ENCODE results near the gene CRMP1.

CRMP1 gene

GRCh38 chr4:5921101-5921980 lies 28.5 kb upstream of the CRMP1 start:
- no peak for DNase-seq (ENCODE audit: low read depth in 2 of 3, low spot score in 2 of 3)

- DNase-seq (ENCODE audit: low read depth in 2 of 3, low spot score in 2 of 3): no peak
Observed at GRCh38 chr4:5919571-5919970, 26.7 kb upstream of the CRMP1 start.

- DNase-seq (ENCODE audit: low read depth in 2 of 3, low spot score in 2 of 3): no peak
Observed at GRCh38 chr4:5919044-5919443, 26.2 kb upstream of the CRMP1 start.

- DNase-seq (ENCODE audit: low read depth in 2 of 3, low spot score in 2 of 3): no peak
Observed at GRCh38 chr4:5918331-5918985, 25.6 kb upstream of the CRMP1 start.

- no peak for DNase-seq (ENCODE audit: low read depth in 2 of 3, low spot score in 2 of 3)
Observed at GRCh38 chr4:5917672-5918071, 24.8 kb upstream of the CRMP1 start.

GRCh38 chr4:5916229-5916628 lies 23.3 kb upstream of the CRMP1 start:
- no peak for DNase-seq (ENCODE audit: low read depth in 2 of 3, low spot score in 2 of 3)

GRCh38 chr4:5913454-5913853 lies 20.6 kb upstream of the CRMP1 start:
- DNase-seq (ENCODE audit: low read depth in 2 of 3, low spot score in 2 of 3): no peak

GRCh38 chr4:5912614-5913019 lies 19.7 kb upstream of the CRMP1 start:
- DNase-seq (ENCODE audit: low read depth in 2 of 3, low spot score in 2 of 3): no peak

GRCh38 chr4:5908876-5909427 lies 16.1 kb upstream of the CRMP1 start:
- no peak for DNase-seq (ENCODE audit: low read depth in 2 of 3, low spot score in 2 of 3)

- no peak for DNase-seq (ENCODE audit: low read depth in 2 of 3, low spot score in 2 of 3)
Observed at GRCh38 chr4:5906191-5906590, 13.3 kb upstream of the CRMP1 start.

GRCh38 chr4:5905714-5906113 lies 12.8 kb upstream of the CRMP1 start:
- no peak for DNase-seq (ENCODE audit: low read depth in 2 of 3, low spot score in 2 of 3)

- DNase-seq (ENCODE audit: low read depth in 2 of 3, low spot score in 2 of 3): no peak
Observed at GRCh38 chr4:5900844-5901243, 8.0 kb upstream of the CRMP1 start.

- no peak for DNase-seq (ENCODE audit: low read depth in 2 of 3, low spot score in 2 of 3)
Observed at GRCh38 chr4:5899881-5900280, 7.0 kb upstream of the CRMP1 start.

- no peak for DNase-seq (ENCODE audit: low read depth in 2 of 3, low spot score in 2 of 3)
Observed at GRCh38 chr4:5899396-5899795, 6.5 kb upstream of the CRMP1 start.

- DNase-seq (ENCODE audit: low read depth in 2 of 3, low spot score in 2 of 3): no peak
Observed at GRCh38 chr4:5897674-5898073, 4.8 kb upstream of the CRMP1 start.

- no peak for DNase-seq (ENCODE audit: low read depth in 2 of 3, low spot score in 2 of 3)
Observed at GRCh38 chr4:5895287-5895686, 2.4 kb upstream of the CRMP1 start.

- DNase-seq (ENCODE audit: low read depth in 2 of 3, low spot score in 2 of 3): no peak
Observed at GRCh38 chr4:5894266-5894665, 1.4 kb upstream of the CRMP1 start.

- DNase-seq (ENCODE audit: low read depth in 2 of 3, low spot score in 2 of 3): no peak
Observed at GRCh38 chr4:5893591-5893990, 705 bp upstream of the CRMP1 start.

- no peak for DNase-seq (ENCODE audit: low read depth in 2 of 3, low spot score in 2 of 3)
Observed at GRCh38 chr4:5892323-5893003, 423 bp downstream of the CRMP1 start.

- no peak for DNase-seq (ENCODE audit: low read depth in 2 of 3, low spot score in 2 of 3)
Observed at GRCh38 chr4:5891563-5892322, 1.1 kb downstream of the CRMP1 start.
